HFFc6 (cell line): Measurements from ENCODE around the gene CAMKK1. TPM values are rescaled to one million over a fixed set of nuclear protein-coding genes. Genes with fewer than 3 reads are reported as not detected.

Experiments
- DNase-seq: peaks from one replicate; pipeline ENCODE4 v3.0.0-alpha.2; 2018
- H3K27ac Mint-ChIP-seq: 2 replicates; pipeline ENCODE4 v1.8.0; 2020; ENCODE audit warnings: mild to moderate bottlenecking, mixed read lengths
- H3K27me3 Mint-ChIP-seq: 2 replicates; pipeline ENCODE4 v1.8.0; 2021; ENCODE audit warnings: mild to moderate bottlenecking, moderate library complexity, mixed read lengths; ENCODE audit not compliant: insufficient read depth
- H3K36me3 Mint-ChIP-seq: 2 replicates; pipeline ENCODE4 v1.8.0; 2021; ENCODE audit warnings: low read depth, mixed read lengths
- H3K4me1 Mint-ChIP-seq: 2 replicates; pipeline ENCODE4 v1.8.0; 2020; ENCODE audit warnings: low read depth, mixed read lengths
- H3K4me3 Mint-ChIP-seq: 2 replicates; pipeline ENCODE4 v1.8.0; 2020; ENCODE audit warnings: mild to moderate bottlenecking, moderate library complexity, mixed read lengths
- H3K9me3 Mint-ChIP-seq: 2 replicates; pipeline ENCODE4 v1.8.0; 2020; ENCODE audit warnings: mild to moderate bottlenecking, mixed read lengths
- CTCF ChIP-seq: fragments of 200-600 bp; sonication (generic); IDR thresholded peaks from 2 replicates; pipeline ENCODE4 v1.5.0; 2021; ENCODE audit warnings: antibody characterized with exemption, mild to moderate bottlenecking
- total RNA-seq, 6 experiments: library from RNA; stranded (reverse); fragmentation: NEBNext Ultra II Directional; extraction: Animal tissue kit (Norgen Biotek cat#: 25700); gene quantifications; 2 replicates in 1 of 6; 3 replicates in 5 of 6; pipeline ENCODE4 v1.2.3, GENCODE V29; 2021

The CAMKK1 gene
- total RNA-seq, 6 experiments from 2014 or later: 5.4 to 6.9 (median 6.0) TPM

DNA sequence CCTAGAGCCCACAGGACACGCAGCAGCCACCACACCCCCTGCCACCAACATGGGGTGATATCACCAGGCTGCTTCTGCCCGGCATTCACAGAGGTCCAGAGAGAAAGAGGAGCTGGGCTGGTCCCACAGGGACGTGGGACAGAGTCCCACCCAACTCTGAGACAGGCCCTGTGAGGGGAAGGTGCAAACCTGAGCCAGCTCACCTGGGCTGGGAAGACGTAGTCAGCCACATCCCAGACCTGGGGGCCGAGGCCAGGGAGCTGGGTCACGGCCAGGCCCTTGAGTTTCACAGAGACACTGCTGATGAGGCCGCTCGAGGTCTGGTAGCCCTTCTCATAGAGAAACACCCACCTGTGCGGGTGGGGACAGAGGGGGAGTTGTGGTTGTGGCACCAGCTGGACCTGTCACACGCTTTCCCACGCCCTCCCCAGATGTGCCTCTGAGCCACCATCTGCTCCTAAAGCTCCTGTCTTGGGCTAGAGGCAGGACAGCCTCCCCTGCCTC lies 12.2 kb upstream of the CAMKK1 start:
- Mint-ChIP-seq H3K27me3 (peaks cover 3% of the 10 kb centered on the region; the same call in 1 of the 2 replicates), H3K36me3 (no peaks in the 10 kb centered on the region), H3K9me3 (no peaks in the 10 kb centered on the region), H3K4me3 (no peak overlapping the region), H3K27ac (no peak overlapping the region), H3K4me1 (no peaks in the 10 kb centered on the region)
- no peak for TF ChIP-seq CTCF
- DNase-seq: no peak

GRCh38 chr17:3904501-3904900 lies 11.6 kb upstream of the CAMKK1 start:
- no peak for DNase-seq
- peaks cover 3% of the 10 kb centered on the region; the same call in 1 of the 2 replicates for H3K27me3 Mint-ChIP-seq
- no peaks in the 10 kb centered on the region for H3K9me3 Mint-ChIP-seq
- no peak for TF ChIP-seq CTCF
- H3K4me1 Mint-ChIP-seq: no peaks in the 10 kb centered on the region
- no peak overlapping the region for H3K27ac Mint-ChIP-seq
- H3K4me3 Mint-ChIP-seq: no peak overlapping the region
- H3K36me3 Mint-ChIP-seq: no peaks in the 10 kb centered on the region

DNA sequence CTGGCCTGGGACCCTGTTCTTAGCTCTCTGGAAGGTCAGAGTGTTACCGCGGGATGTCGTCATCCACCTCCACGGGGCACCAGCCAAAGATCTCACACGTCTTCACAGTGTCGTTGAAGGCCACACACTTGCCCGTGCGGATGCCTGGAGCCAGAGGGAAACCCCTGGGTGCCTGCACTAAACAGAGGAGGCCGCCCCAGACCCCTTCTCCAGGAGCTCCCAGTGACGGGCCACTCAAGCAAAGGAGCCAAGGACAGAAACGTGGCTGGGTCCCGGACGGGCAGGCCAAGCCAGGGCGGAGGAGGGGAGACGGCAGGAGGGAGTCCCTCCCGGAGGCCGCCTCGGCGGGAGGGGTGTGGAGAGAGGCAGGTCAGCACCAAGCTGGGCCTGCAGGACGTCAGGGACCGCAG lies 11.0 kb upstream of the CAMKK1 start:
- no peak for DNase-seq
- H3K27ac Mint-ChIP-seq: no peak overlapping the region
- TF ChIP-seq CTCF: no peak
- peaks cover 3% of the 10 kb centered on the region; the same call in 1 of the 2 replicates for H3K27me3 Mint-ChIP-seq
- no peaks in the 10 kb centered on the region for H3K36me3 Mint-ChIP-seq
- no peaks in the 10 kb centered on the region for H3K4me1 Mint-ChIP-seq
- no peaks in the 10 kb centered on the region for H3K9me3 Mint-ChIP-seq
- H3K4me3 Mint-ChIP-seq: no peak overlapping the region

DNA sequence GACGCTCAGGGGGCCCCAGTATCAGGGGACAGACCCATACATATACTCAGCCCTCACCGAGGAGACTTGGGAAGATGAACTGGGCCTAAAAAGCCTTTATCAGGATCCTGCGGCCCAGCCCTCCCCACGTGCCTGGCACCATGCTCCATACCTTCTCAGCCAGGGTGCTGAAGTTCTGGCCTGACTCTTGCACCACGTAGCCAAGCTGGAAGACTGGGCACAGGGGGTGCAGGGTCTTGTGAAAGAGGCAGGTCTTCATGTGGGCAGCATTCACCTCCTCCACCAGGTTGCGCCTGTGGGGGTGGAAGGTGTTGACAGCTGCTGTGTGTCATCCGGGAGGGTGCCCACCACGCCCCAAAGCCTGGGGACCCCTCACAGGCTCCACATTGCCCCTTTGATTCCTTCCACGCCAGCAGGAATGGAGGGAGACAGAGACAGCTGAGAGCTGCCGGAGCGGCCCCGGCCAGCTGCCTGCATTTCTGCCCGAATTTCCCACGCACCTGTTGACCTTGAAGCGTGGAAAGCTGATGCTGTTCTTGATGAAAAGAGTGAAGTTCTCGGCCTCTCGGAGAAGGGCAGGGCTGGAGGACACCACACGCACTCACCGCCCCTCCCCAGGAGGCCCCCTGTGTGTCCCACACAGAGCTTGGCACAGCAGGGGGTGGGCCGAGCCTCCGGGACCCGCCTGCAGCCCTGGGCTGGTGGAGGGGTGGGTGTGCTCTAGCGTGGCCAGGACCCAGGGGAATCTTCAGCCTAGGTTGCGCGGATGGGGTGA lies 10.4 kb upstream of the CAMKK1 start:
- no peaks in the 10 kb centered on the region for H3K9me3 Mint-ChIP-seq
- no peaks in the 10 kb centered on the region for H3K36me3 Mint-ChIP-seq
- no peak overlapping the region for H3K27ac Mint-ChIP-seq
- no peak overlapping the region for H3K4me3 Mint-ChIP-seq
- no peaks in the 10 kb centered on the region for H3K4me1 Mint-ChIP-seq
- no peak for DNase-seq
- no peak for TF ChIP-seq CTCF
- H3K27me3 Mint-ChIP-seq: peaks cover 3% of the 10 kb centered on the region; the same call in 1 of the 2 replicates

DNA sequence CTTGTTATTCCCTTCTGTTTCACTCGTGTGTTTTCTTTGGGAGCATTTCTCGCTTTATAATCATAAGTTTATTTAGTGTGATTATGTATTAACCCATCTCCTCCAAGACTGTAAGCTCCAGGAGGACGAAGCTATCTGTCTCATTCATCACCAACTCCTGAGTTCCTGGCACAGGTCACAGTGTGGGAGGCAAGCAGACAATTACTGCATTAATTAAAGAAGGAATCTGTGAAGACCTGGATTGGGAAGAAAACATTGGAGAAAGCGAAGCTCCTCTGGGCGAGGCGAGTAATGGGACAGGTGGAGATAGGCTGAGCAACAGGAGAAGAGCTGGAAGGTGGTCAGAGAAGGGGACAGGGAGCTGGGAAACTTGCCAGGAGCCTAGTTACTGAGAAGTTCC lies 7.8 kb upstream of the CAMKK1 start:
- DNase-seq: no peak
- Mint-ChIP-seq H3K4me1 (no peaks in the 10 kb centered on the region), H3K4me3 (no peak overlapping the region)

More for the DNA sequence above, 7.8 kb upstream of the CAMKK1 start:
- no peak overlapping the region for H3K27ac Mint-ChIP-seq
- no peaks in the 10 kb centered on the region; the same call in 1 of the 2 replicates for H3K27me3 Mint-ChIP-seq
- TF ChIP-seq CTCF: no peak
- H3K9me3 Mint-ChIP-seq: no peaks in the 10 kb centered on the region
- H3K36me3 Mint-ChIP-seq: no peaks in the 10 kb centered on the region
